HL-60/S4 treated with retinoic acid at 250 ng/mL for 4 days and 3 days (cell line): ENCODE measurements around the gene KRT84.

ENCODE experiments used
- in situ Hi-C: fragments of 300-500 bp; cut with MboI; formaldehyde crosslinking; loops from 2 replicates; pipeline ENCODE4 v1.7.0; 2022; ENCODE audit warnings: low sequenced_read_pairs

Gene KRT84

DNA sequence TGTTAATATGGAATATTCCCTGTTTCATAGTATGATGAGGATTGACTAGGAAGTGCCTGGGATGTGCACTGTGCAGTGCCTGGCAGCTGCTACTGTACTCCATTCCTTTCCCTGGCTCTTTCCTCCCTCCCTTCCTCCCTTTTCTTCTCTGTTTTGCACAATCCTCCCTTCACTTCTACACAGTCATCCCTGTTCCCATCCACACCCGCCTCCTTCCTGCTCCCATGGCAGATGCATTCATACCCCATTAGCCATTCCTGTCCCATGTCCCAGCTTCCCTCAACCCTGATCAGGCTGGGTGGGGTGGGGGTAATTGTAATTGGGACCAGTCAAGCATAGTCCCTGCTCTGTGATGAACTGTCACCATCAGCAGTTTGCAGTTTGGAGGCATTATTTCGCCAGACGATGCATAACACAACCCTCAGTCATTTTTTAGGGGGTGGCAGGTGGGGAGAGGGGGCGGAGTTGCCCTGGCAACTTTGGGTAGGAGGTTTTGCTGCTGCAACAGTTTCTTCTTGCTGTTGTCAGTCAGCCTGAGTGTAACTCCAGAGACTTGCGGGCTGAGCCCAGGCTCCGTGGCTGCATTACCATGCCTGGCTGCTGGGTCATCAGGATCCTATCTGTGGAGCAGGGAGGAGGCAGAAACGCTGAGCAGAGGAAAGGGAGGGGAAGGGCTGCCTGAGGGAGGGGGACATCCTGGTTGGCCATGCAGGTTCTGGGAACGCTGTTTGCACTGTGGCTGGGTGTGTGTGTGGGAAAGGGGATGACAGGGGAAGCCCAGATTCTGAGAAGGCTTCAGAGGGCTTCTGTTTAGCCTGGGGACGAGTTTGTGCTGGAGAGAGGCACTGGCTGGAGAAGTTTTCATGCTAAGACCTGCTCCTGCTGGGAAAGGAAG, 4.1 kb upstream of the KRT84 start:
- in situ Hi-C loops = loop anchor here (25.0 kb wide), 2 partner anchors 473 to 598 kb away; no protein-coding TSS in a partner anchor

GRCh38 chr12:52387859-52388258, 2.4 kb upstream of the KRT84 start:
- in situ Hi-C loops = loop anchor here (25.0 kb wide), 2 partner anchors 474 to 599 kb away; no protein-coding TSS in a partner anchor

- in situ Hi-C loops = loop anchor here (25.0 kb wide), 2 partner anchors 479 to 604 kb away; no protein-coding TSS in a partner anchor
Measured at GRCh38 chr12:52383331-52383730, 2.1 kb downstream of the KRT84 start.

- in situ Hi-C loops = loop anchor here (25.0 kb wide), 2 partner anchors 479 to 604 kb away; no protein-coding TSS in a partner anchor
Measured at GRCh38 chr12:52382854-52383253, 2.6 kb downstream of the KRT84 start.

DNA sequence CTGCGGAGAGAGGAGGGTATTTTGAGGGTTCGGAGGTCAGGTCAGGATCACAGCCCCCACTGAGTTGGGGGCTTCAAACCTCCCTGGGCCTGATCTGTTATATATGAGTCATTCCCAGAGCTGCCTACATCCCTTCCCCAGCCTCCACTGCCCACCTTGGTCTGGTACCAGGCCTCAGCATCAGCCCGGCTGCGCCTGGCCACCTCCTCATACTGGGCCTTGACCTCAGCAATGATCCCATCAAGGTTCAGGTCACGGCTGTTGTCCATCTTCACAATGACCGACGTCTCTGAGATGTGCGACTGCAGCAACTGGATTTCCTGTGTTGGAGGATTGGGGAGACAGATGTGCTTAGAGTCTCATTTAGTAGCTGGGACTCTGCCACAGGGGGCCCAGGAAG, 4.2 kb downstream of the KRT84 start:
- in situ Hi-C loops = loop anchor here (25.0 kb wide), 2 partner anchors 481 to 606 kb away; no protein-coding TSS in a partner anchor

DNA sequence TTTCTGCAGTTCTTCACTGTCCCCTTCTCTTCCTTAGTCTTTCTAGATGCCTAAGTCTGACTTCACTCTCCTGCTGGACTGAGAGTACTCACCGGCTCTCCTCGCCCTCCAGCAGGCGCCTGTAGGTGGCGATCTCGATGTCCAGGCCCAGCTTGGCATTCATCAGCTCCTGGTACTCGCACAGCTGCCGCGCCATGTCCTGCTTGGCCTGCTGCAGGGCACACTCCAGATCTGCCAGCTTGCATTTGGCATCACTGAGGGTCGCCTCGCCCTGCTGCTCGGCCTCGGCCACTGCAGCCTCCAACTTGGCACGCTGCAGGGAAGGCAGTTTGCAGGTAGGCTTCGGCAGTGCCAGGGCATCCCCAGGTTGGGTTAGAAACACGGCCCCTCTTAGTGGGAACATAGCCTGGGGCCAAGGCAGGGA, 5.2 kb downstream of the KRT84 start:
- in situ Hi-C loops = loop anchor here (25.0 kb wide), 2 partner anchors 482 to 607 kb away; no protein-coding TSS in a partner anchor

DNA sequence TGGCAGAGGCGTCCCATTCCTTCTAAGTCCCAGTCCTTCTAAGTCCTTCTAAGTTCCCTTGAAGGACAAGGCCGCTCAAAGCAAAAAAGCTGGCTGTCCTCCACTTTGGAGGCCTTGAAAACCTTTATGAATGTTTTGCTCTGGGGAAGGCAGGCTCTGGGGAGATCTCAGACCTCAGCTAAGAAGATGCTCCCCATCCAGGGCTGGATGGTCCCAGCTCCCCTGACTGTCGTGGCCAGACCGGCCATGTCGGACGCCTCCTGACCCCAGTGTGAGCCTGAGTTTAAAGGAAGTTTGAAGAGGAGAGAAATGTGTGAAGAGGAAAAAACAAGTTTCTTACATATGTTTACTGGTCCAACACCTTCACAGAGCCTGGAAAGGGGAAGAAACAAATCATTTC, 5.9 kb downstream of the KRT84 start:
- in situ Hi-C loops = loop anchor here (25.0 kb wide), 2 partner anchors 483 to 608 kb away; no protein-coding TSS in a partner anchor

DNA sequence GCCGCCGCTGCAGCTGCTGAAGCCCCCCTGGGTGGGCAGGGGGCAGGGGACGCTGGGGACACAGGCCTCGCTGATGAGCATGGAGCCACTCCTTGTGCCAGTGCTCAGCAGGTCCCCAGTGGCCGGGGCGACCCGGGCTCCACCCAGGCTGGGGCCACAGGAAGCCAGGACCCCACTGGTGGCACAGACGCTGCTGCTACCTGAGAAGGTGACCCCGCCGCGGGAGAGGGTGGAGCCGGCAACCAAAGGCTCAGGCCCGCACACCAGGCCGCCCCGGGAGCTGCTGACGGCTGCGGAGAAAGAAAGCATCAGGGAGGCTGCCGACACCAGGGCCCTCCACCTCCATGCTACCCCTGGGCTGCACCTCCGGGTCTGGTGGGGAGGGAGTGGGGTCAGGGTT, 7.4 kb downstream of the KRT84 start:
- in situ Hi-C loops = loop anchor here (25.0 kb wide), 2 partner anchors 484 to 609 kb away; no protein-coding TSS in a partner anchor

DNA sequence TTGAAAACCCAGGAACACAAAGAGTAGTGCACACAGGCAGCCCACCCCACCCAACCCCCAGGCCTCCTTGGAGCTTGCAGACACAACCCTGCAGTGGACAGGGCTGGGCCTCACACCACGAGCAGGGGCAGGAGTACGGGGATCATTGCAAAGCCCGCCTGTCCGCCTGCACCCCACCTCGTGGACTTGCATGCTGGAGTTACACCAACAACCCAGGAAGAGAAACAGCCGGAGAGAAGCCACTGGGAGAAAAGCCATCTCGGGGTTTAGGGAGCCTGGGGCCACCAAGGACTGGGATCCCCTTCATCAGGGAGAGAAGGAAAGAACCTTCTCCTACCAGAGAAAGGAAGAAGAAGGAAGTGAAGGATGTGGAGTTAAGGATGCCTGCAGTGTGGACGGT, 8.2 kb downstream of the KRT84 start:
- in situ Hi-C loops = loop anchor here (25.0 kb wide), 2 partner anchors 485 to 610 kb away; no protein-coding TSS in a partner anchor

- in situ Hi-C loops = no loop called here
Measured at GRCh38 chr12:52372216-52373154, 13.0 kb downstream of the KRT84 start.

DNA sequence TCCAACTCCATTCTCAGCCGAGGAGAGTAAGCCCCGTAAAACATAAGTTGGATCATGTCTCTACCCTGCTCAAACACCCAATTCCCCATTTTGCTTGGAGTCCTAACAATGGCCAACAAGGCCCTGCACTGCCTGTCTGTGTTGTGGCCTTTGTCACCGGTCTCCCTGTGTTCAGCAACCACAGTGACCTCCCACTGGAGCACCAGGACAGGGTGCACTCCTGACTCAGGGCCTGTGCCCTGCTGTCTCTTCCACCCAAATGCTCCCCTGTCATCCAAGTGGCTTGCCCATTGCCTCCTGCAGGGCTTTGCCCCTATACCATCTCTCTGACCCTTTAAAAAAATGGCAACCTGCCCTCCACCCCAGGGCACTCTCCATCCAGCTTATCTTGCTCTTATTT, 13.7 kb downstream of the KRT84 start:
- in situ Hi-C loops = no loop called here

GRCh38 chr12:52370926-52371608, 14.4 kb downstream of the KRT84 start:
- in situ Hi-C loops = no loop called here

DNA sequence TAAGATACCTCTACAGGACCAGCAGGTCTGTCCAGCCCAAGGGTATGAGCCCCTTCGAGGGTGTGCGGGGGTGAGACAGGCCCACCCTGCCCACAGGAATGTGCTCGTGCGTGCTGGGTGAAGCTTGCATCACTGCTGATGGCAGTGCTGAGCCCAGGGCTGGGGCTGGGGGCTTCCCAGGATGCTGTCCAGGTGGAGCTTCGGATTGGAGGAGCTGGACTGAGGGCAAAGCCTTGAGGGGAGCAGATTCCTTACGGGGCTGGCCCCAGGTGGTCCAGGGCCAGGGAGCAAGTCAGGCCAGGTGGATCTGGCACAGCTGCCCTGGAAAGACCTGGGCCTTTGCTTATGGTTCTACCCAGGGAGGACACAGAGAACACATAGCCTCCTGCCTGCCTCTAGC, 15.6 kb downstream of the KRT84 start:
- in situ Hi-C loops = no loop called here

- in situ Hi-C loops = no loop called here
Measured at GRCh38 chr12:52369211-52369610, 16.2 kb downstream of the KRT84 start.

- in situ Hi-C loops = no loop called here
Measured at GRCh38 chr12:52368508-52368907, 16.9 kb downstream of the KRT84 start.

DNA sequence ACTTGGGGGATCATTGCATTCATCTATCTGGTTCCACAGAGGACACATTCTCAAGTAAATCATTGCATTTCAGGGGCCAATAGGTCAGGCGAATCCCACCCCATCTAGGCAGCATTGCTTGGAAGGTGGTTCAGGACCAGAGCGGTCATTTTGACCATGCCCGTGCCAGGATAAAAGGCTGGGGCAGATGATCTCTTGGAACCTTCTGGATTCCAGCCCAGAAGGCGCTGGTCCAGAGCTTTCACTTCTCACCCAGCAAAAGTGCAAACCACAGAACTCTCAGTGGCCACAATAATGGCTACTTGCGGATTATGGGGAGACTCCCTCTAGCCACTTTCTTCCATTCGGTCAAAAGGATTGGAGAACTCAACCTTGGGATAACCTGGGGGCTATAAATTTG, 17.6 kb downstream of the KRT84 start:
- in situ Hi-C loops = no loop called here

- in situ Hi-C loops = no loop called here
Measured at GRCh38 chr12:52366738-52367485, 18.5 kb downstream of the KRT84 start, which contains the start of gene KRT85. TSS of gene KRT85 (minus strand) at chr12:52367481. CDS start at chr12:52367405, 76 bp downstream.

DNA sequence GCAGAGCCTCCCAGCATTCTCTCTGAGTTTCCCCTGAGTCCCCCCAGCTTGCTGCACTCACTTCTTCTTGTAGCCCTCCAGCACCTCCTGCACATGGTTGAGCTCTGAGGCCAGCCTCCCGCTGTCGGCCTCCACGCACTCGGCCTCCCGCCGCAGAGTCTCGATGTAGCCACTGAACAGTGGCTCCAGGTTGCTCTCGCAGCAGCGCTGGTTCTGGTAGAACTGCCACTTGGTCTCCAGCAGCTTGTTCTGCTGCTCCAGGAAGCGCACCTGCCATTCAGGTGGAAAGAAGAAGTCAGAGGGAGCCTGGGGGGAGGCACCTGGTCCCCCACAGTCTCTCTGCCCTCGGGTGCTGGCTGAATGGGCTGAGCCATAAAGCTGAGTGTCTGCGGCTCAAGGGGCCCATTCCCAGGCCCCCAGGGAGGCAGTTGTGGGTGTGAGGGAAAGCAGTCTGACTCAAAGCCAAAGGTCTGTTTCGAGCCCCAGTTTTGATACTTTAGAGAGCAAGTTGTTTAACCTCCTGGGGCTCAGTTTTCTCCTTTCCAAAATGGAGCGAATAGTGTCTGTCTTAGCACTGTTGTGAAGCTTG, 20.5 kb downstream of the KRT84 start:
- in situ Hi-C loops = no loop called here

DNA sequence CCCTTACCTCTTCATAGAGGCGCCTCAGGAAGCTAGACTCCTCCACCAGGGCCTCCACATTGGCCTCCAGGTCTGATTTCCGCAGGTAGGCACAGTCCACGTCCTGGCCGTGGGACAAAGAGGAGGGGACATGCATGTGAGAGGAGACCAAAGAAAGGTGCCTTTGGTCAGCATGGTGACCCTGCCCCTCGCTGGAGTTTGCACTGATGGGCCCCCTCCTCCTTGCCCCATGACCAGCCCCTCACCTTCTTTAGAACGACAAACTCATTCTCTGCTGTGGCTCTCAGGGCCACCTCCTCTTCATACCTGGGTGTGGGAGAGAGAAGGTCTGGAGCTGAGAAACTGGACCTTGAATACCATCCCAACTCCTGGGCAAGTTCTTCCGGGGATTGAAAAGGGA, 21.4 kb downstream of the KRT84 start:
- in situ Hi-C loops = no loop called here
